Measurements from ENCODE around the gene TRERF1.

Gene TRERF1

GRCh38 chr6:42390228-42390934, 61.3 kb downstream of the TRERF1 start:
- H3K4me3 ChIP-seq (ENCODE audit: low read depth, low read length), result no peak overlapping the region
- H3K27me3 ChIP-seq (replicated peaks), result no peaks in the 10 kb centered on the region
- H3K36me3 ChIP-seq (replicated peaks), result no peaks in the 10 kb centered on the region
- in situ Hi-C loops (cut with HindIII; ENCODE audit: low pct_ligation_motif_present, low sequenced_read_pairs), result no loop called here
- H3K27ac ChIP-seq, result no peak overlapping the region
- TF ChIP-seq CTCF (IDR thresholded peaks at IDR 0.05; ENCODE audit: low read depth, low read length, missing control alignments), result no peak
- DNase-seq, result no peak

- no peak overlapping the region for H3K4me3 ChIP-seq (ENCODE audit: low read depth, low read length)
- DNase-seq, result no peak
- TF ChIP-seq CTCF (IDR thresholded peaks at IDR 0.05; ENCODE audit: low read depth, low read length, missing control alignments), result no peak
Observed at GRCh38 chr6:42389736-42390135, 62.0 kb downstream of the TRERF1 start.

GRCh38 chr6:42388046-42388445, 63.7 kb downstream of the TRERF1 start:
- no peak overlapping the region for H3K27ac ChIP-seq
- no peak overlapping the region for H3K4me3 ChIP-seq (ENCODE audit: low read depth, low read length)
- no peak for DNase-seq
- in situ Hi-C loops (cut with HindIII; ENCODE audit: low pct_ligation_motif_present, low sequenced_read_pairs), result no loop called here
- no peak for TF ChIP-seq CTCF (IDR thresholded peaks at IDR 0.05; ENCODE audit: low read depth, low read length, missing control alignments)
- no peaks in the 10 kb centered on the region for H3K27me3 ChIP-seq (replicated peaks)
- no peaks in the 10 kb centered on the region for H3K36me3 ChIP-seq (replicated peaks)

More at GRCh38 chr6:42389736-42390135, 62.0 kb downstream of the TRERF1 start:
- in situ Hi-C loops (cut with HindIII; ENCODE audit: low pct_ligation_motif_present, low sequenced_read_pairs), result no loop called here
- no peaks in the 10 kb centered on the region for H3K27me3 ChIP-seq (replicated peaks)
- H3K27ac ChIP-seq, result no peak overlapping the region
- H3K36me3 ChIP-seq (replicated peaks), result no peaks in the 10 kb centered on the region

- Histone ChIP-seq H3K36me3 (replicated peaks) (no peaks in the 10 kb centered on the region), H3K27me3 (replicated peaks) (no peaks in the 10 kb centered on the region), H3K4me3 (ENCODE audit: low read depth, low read length) (no peak overlapping the region), H3K27ac (no peak overlapping the region)
- TF ChIP-seq CTCF (IDR thresholded peaks at IDR 0.05; ENCODE audit: low read depth, low read length, missing control alignments), result no peak
- DNase-seq, result no peak
- in situ Hi-C loops (cut with HindIII; ENCODE audit: low pct_ligation_motif_present, low sequenced_read_pairs), result no loop called here
Observed at GRCh38 chr6:42387336-42387735, 64.4 kb downstream of the TRERF1 start.

GRCh38 chr6:42385339-42385738, 66.4 kb downstream of the TRERF1 start:
- no peak for DNase-seq
- in situ Hi-C loops (cut with HindIII; ENCODE audit: low pct_ligation_motif_present, low sequenced_read_pairs), result no loop called here
- Histone ChIP-seq H3K27ac (no peak overlapping the region), H3K36me3 (replicated peaks) (no peaks in the 10 kb centered on the region), H3K27me3 (replicated peaks) (no peaks in the 10 kb centered on the region), H3K4me3 (ENCODE audit: low read depth, low read length) (no peak overlapping the region)
- no peak for TF ChIP-seq CTCF (IDR thresholded peaks at IDR 0.05; ENCODE audit: low read depth, low read length, missing control alignments)
